GM23338 (cell line): ENCODE measurements around the gene EEF2KMT. TPM values are rescaled to one million over a fixed set of nuclear protein-coding genes. Genes with fewer than 3 reads are reported as not detected.

Experiments used
- ATAC-seq: fragments of 200-7000 bp; cut with Tn5 transposase; 3 replicates; pipeline ENCODE4 v1.9.1; 2020
- DNase-seq: peaks from one replicate; pipeline ENCODE4 v3.0.0-alpha.2; 2015; ENCODE audit warnings: low spot score
- H2AFZ ChIP-seq: fragments of 200-600 bp; sonication (generic); 2 replicates; pipeline ENCODE4 v1.8.0; 2016; ENCODE audit warnings: antibody characterized with exemption, mild to moderate bottlenecking, moderate library complexity
- H3F3A ChIP-seq: fragments of 200-600 bp; sonication (generic); replicated peaks from 2 replicates; pipeline ENCODE4 v1.8.0; 2017; ENCODE audit warnings: antibody characterized with exemption, mixed run types, low read depth
- H3K27ac ChIP-seq: fragments of 200-600 bp; sonication (generic); 2 replicates; pipeline ENCODE4 v1.6.1; 2016; ENCODE audit warnings: low read depth
- H3K27me3 ChIP-seq: fragments of 200-600 bp; sonication (generic); 2 replicates; pipeline ENCODE4 v1.8.0; 2016; ENCODE audit warnings: mild to moderate bottlenecking, mixed run types, moderate library complexity; ENCODE audit not compliant: insufficient read depth
- H3K36me3 ChIP-seq: fragments of 200-600 bp; sonication (generic); 2 replicates; pipeline ENCODE4 v1.8.0; 2016; ENCODE audit warnings: mild to moderate bottlenecking; ENCODE audit not compliant: insufficient read depth
- H3K4me1 ChIP-seq: fragments of 200-600 bp; sonication (generic); 2 replicates; pipeline ENCODE4 v1.8.0; 2016; ENCODE audit warnings: mild to moderate bottlenecking, moderate library complexity; ENCODE audit not compliant: insufficient read depth
- H3K4me2 ChIP-seq: fragments of 200-600 bp; sonication (generic); 2 replicates; pipeline ENCODE4 v1.7.1; 2017; ENCODE audit warnings: mixed run types
- H3K4me3 ChIP-seq: fragments of 200-600 bp; sonication (generic); 2 replicates; pipeline ENCODE4 v1.6.1; 2016; ENCODE audit warnings: mixed run types
- H3K79me2 ChIP-seq: fragments of 200-600 bp; sonication (generic); replicated peaks from 2 replicates; pipeline ENCODE4 v1.8.0; 2017; ENCODE audit warnings: mild to moderate bottlenecking; ENCODE audit not compliant: insufficient read depth
- H3K9me2 ChIP-seq: fragments of 200-600 bp; sonication (generic); 2 replicates; pipeline ENCODE4 v1.8.0; 2017; ENCODE audit not compliant: insufficient read depth
- H4K20me1 ChIP-seq: fragments of 200-600 bp; sonication (generic); replicated peaks from 2 replicates; pipeline ENCODE4 v1.8.0; 2017; ENCODE audit warnings: mild to moderate bottlenecking; ENCODE audit not compliant: insufficient read depth
- H3K27ac Mint-ChIP-seq: 2 replicates; pipeline ENCODE4 v1.8.0; 2020; ENCODE audit warnings: inconsistent platforms, mild to moderate bottlenecking, moderate library complexity, mixed read lengths
- H3K27me3 Mint-ChIP-seq: 3 replicates; pipeline ENCODE4 v1.8.0; 2022; ENCODE audit warnings: low read depth, mild to moderate bottlenecking, moderate library complexity, mixed read lengths, inconsistent platforms; ENCODE audit not compliant: insufficient read depth, poor library complexity
- H3K36me3 Mint-ChIP-seq: 3 replicates; pipeline ENCODE4 v1.8.0; 2021; ENCODE audit warnings: low read depth, mild to moderate bottlenecking, inconsistent platforms, moderate library complexity, mixed read lengths
- H3K4me1 Mint-ChIP-seq: 3 replicates; pipeline ENCODE4 v1.8.0; 2020; ENCODE audit warnings: mild to moderate bottlenecking, inconsistent platforms, mixed read lengths
- H3K4me3 Mint-ChIP-seq: 3 replicates; pipeline ENCODE4 v1.8.0; 2021; ENCODE audit warnings: moderate library complexity, mild to moderate bottlenecking, inconsistent platforms, mixed read lengths
- H3K9me3 Mint-ChIP-seq: 3 replicates; pipeline ENCODE4 v1.8.0; 2020; ENCODE audit warnings: moderate library complexity, mild to moderate bottlenecking, inconsistent platforms, mixed read lengths
- CREB1 ChIP-seq: fragments of 250-450 bp; sonication (Bioruptor Pico); IDR thresholded peaks from 2 replicates; pipeline ENCODE4 v1.5.0; 2020; ENCODE audit warnings: low read depth, mild to moderate bottlenecking, moderate library complexity
- CTCF ChIP-seq, 2 experiments: fragments of 200-600 bp in 1 of 2; sonication (generic) in 1 of 2; conservative IDR thresholded peaks; 2 replicates each; pipeline versions ENCODE4 v1.5.1 to v1.6.1; 2016 to 2017; ENCODE audit warnings: antibody characterized with exemption in 2 of 2, low read depth in 2 of 2, mild to moderate bottlenecking in 2 of 2, moderate library complexity in 1 of 2
- ETS1 ChIP-seq: IDR thresholded peaks from 2 replicates; pipeline ENCODE4 v1.6.1; 2016; ENCODE audit warnings: antibody characterized with exemption
- EZH2 ChIP-seq: fragments of 200-600 bp; sonication (generic); IDR thresholded peaks from one replicate; pipeline ENCODE4 v1.8.0; 2017; ENCODE audit warnings: antibody characterized with exemption, mild to moderate bottlenecking, low read depth; ENCODE audit not compliant: unreplicated experiment
- EZH2phosphoT487 ChIP-seq: fragments of 200-600 bp; sonication (generic); IDR thresholded peaks from one replicate; pipeline ENCODE4 v1.8.1; 2018; ENCODE audit warnings: antibody characterized with exemption; ENCODE audit not compliant: unreplicated experiment
- JUNB ChIP-seq: IDR thresholded peaks from one replicate; pipeline ENCODE4 v1.6.1; 2016; ENCODE audit warnings: antibody characterized with exemption; ENCODE audit not compliant: unreplicated experiment
- NANOG ChIP-seq: IDR thresholded peaks from 2 replicates; pipeline ENCODE4 v1.6.1; 2016; ENCODE audit warnings: antibody characterized with exemption, borderline replicate concordance
- REST ChIP-seq: IDR thresholded peaks from one replicate; pipeline ENCODE4 v1.6.1; 2018; ENCODE audit warnings: antibody characterized with exemption; ENCODE audit not compliant: unreplicated experiment
- STAT1 ChIP-seq: IDR thresholded peaks from one replicate; pipeline ENCODE4 v1.6.1; 2016; ENCODE audit warnings: antibody characterized with exemption; ENCODE audit not compliant: unreplicated experiment
- ZNF114 ChIP-seq: fragments of 250-450 bp; sonication (Bioruptor Pico); IDR thresholded peaks from 2 replicates; pipeline ENCODE4 v1.5.0; 2020; ENCODE audit warnings: mild to moderate bottlenecking, moderate library complexity
- ZNF331 ChIP-seq: fragments of 250-450 bp; sonication (Bioruptor Pico); IDR thresholded peaks from 2 replicates; pipeline ENCODE4 v1.5.0; 2020; ENCODE audit warnings: low read depth, mild to moderate bottlenecking, moderate library complexity
- ZNF462 ChIP-seq: fragments of 250-450 bp; sonication (Bioruptor Pico); IDR thresholded peaks from 2 replicates; pipeline ENCODE4 v1.5.0; 2020; ENCODE audit warnings: mild to moderate bottlenecking, moderate library complexity
- polyA plus RNA-seq: library from polyadenylated mRNA; unstranded; fragments of >200 nt; fragmentation: Nextera tagmentation; extraction: Ambion mirVana; gene quantifications from 2 replicates; pipeline ENCODE4 v1.2.1, GENCODE V29; 2016
- total RNA-seq: library from RNA; depleted of rRNA; stranded (reverse); fragments of >200 nt; shearing (Covaris generic); gene quantifications from 2 replicates; pipeline ENCODE4 v1.2.3, GENCODE V29; 2014

The EEF2KMT gene
- total and polyA plus RNA-seq, 2 experiments from 2014 or later, result 24.0 to 37.1 TPM

GRCh38 chr16:5069854-5070253, 27.7 kb downstream of the EEF2KMT start:
- H3K79me2 ChIP-seq, result peaks cover 28% of the 10 kb centered on the region
- Mint-ChIP-seq H3K4me3 (no peak overlapping the region; the same call in 2 of the 3 replicates), H3K36me3 (peaks cover 6% of the 10 kb centered on the region; the same call in 2 of the 3 replicates), H3K9me3 (0 out of 3 replicates have a peak, but pooled peaks cover 3% of the 10 kb centered on the region), H3K27me3 (peaks cover 13% of the 10 kb centered on the region), H3K4me1 (peaks cover 18% of the 10 kb centered on the region), H3K27ac (no peak overlapping the region)
- no peak for DNase-seq
- H3K4me1 ChIP-seq, result peaks cover 7% of the 10 kb centered on the region
- no peaks in the 10 kb centered on the region; the same call in 1 of the 2 replicates for H3F3A ChIP-seq
- TF ChIP-seq ZNF114 (CRISPR knock-in tag), result no peak
- TF ChIP-seq CREB1 (CRISPR knock-in tag), result no peak
- no peak for TF ChIP-seq EZH2phosphoT487
- no peak for TF ChIP-seq STAT1
- no peak for TF ChIP-seq CTCF (conservative IDR thresholded peaks at IDR 0.05; ENCODE audit: low read depth in 2 of 2)
- no peak for TF ChIP-seq ETS1
- TF ChIP-seq JUNB, result no peak
- TF ChIP-seq NANOG, result no peak
- TF ChIP-seq ZNF462, result no peak
- TF ChIP-seq EZH2, result no peak
- no peak for TF ChIP-seq REST
- no peak for TF ChIP-seq ZNF331 (CRISPR knock-in tag)
- H4K20me1 ChIP-seq, result no peaks in the 10 kb centered on the region
- no peaks in the 10 kb centered on the region for H3K27me3 ChIP-seq
- H3K27ac ChIP-seq, result no peak overlapping the region
- ATAC-seq, result no peak
- H3K36me3 ChIP-seq, result no peaks in the 10 kb centered on the region
- no peak overlapping the region for H3K4me3 ChIP-seq
- H2AFZ ChIP-seq, result no peak overlapping the region
- no peak overlapping the region for H3K4me2 ChIP-seq
- no peaks in the 10 kb centered on the region for H3K9me2 ChIP-seq
